ENCODE results near the gene ZNHIT3.
"Not testable (repeated sequence)": the region's sequence is repeated elsewhere in the genome, so short reads cannot be mapped to it uniquely, and the experiment has no call there.

DNA sequence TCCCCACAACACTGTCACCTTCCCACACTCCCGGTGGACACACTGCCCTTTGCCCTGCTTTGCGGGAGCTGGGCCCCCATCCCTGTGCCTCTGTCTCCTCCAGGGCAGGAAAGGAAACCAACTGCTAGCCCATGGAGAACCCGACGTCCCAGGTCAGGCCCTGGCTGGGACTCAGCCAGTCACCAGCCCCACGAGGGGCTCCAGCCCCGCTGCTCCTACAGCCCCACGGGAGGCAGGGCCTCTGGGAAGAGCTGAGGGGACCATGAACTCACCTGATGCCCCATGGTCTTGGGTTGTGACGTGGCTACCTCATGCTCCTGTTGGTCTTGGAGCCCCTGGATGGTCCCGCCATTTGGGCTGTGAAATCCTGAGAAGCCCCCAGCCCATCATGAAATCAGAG lies 33.6 kb upstream of the ZNHIT3 start:
- not testable (repeated sequence) for TF ChIP-seq EZH2 (IDR thresholded peaks at IDR 0.05; ENCODE audit: borderline replicate concordance); EZH2phosphoT487 (IDR thresholded peaks at IDR 0.05; ENCODE audit: low read depth, severe bottlenecking, unreplicated experiment)
